GM23338 (cell line): ENCODE results near the gene MYLK. TPM values are rescaled to one million over a fixed set of nuclear protein-coding genes. Genes with fewer than 3 reads are reported as not detected.

Experiments
- ATAC-seq: fragments of 200-7000 bp; cut with Tn5 transposase; 3 replicates; pipeline ENCODE4 v1.9.1; 2020
- DNase-seq: peaks from one replicate; pipeline ENCODE4 v3.0.0-alpha.2; 2015; ENCODE audit warnings: low spot score
- H2AFZ ChIP-seq: fragments of 200-600 bp; sonication (generic); 2 replicates; pipeline ENCODE4 v1.8.0; 2016; ENCODE audit warnings: antibody characterized with exemption, mild to moderate bottlenecking, moderate library complexity
- H3F3A ChIP-seq: fragments of 200-600 bp; sonication (generic); replicated peaks from 2 replicates; pipeline ENCODE4 v1.8.0; 2017; ENCODE audit warnings: antibody characterized with exemption, mixed run types, low read depth
- H3K27ac ChIP-seq: fragments of 200-600 bp; sonication (generic); 2 replicates; pipeline ENCODE4 v1.6.1; 2016; ENCODE audit warnings: low read depth
- H3K27me3 ChIP-seq: fragments of 200-600 bp; sonication (generic); 2 replicates; pipeline ENCODE4 v1.8.0; 2016; ENCODE audit warnings: mild to moderate bottlenecking, mixed run types, moderate library complexity; ENCODE audit not compliant: insufficient read depth
- H3K36me3 ChIP-seq: fragments of 200-600 bp; sonication (generic); 2 replicates; pipeline ENCODE4 v1.8.0; 2016; ENCODE audit warnings: mild to moderate bottlenecking; ENCODE audit not compliant: insufficient read depth
- H3K4me1 ChIP-seq: fragments of 200-600 bp; sonication (generic); 2 replicates; pipeline ENCODE4 v1.8.0; 2016; ENCODE audit warnings: mild to moderate bottlenecking, moderate library complexity; ENCODE audit not compliant: insufficient read depth
- H3K4me2 ChIP-seq: fragments of 200-600 bp; sonication (generic); 2 replicates; pipeline ENCODE4 v1.7.1; 2017; ENCODE audit warnings: mixed run types
- H3K4me3 ChIP-seq: fragments of 200-600 bp; sonication (generic); 2 replicates; pipeline ENCODE4 v1.6.1; 2016; ENCODE audit warnings: mixed run types
- H3K79me2 ChIP-seq: fragments of 200-600 bp; sonication (generic); replicated peaks from 2 replicates; pipeline ENCODE4 v1.8.0; 2017; ENCODE audit warnings: mild to moderate bottlenecking; ENCODE audit not compliant: insufficient read depth
- H3K9me2 ChIP-seq: fragments of 200-600 bp; sonication (generic); 2 replicates; pipeline ENCODE4 v1.8.0; 2017; ENCODE audit not compliant: insufficient read depth
- H4K20me1 ChIP-seq: fragments of 200-600 bp; sonication (generic); replicated peaks from 2 replicates; pipeline ENCODE4 v1.8.0; 2017; ENCODE audit warnings: mild to moderate bottlenecking; ENCODE audit not compliant: insufficient read depth
- H3K27ac Mint-ChIP-seq: 2 replicates; pipeline ENCODE4 v1.8.0; 2020; ENCODE audit warnings: inconsistent platforms, mild to moderate bottlenecking, moderate library complexity, mixed read lengths
- H3K27me3 Mint-ChIP-seq: 3 replicates; pipeline ENCODE4 v1.8.0; 2022; ENCODE audit warnings: low read depth, mild to moderate bottlenecking, moderate library complexity, mixed read lengths, inconsistent platforms; ENCODE audit not compliant: insufficient read depth, poor library complexity
- H3K36me3 Mint-ChIP-seq: 3 replicates; pipeline ENCODE4 v1.8.0; 2021; ENCODE audit warnings: low read depth, mild to moderate bottlenecking, inconsistent platforms, moderate library complexity, mixed read lengths
- H3K4me1 Mint-ChIP-seq: 3 replicates; pipeline ENCODE4 v1.8.0; 2020; ENCODE audit warnings: mild to moderate bottlenecking, inconsistent platforms, mixed read lengths
- H3K4me3 Mint-ChIP-seq: 3 replicates; pipeline ENCODE4 v1.8.0; 2021; ENCODE audit warnings: moderate library complexity, mild to moderate bottlenecking, inconsistent platforms, mixed read lengths
- H3K9me3 Mint-ChIP-seq: 3 replicates; pipeline ENCODE4 v1.8.0; 2020; ENCODE audit warnings: moderate library complexity, mild to moderate bottlenecking, inconsistent platforms, mixed read lengths
- CREB1 ChIP-seq: fragments of 250-450 bp; sonication (Bioruptor Pico); IDR thresholded peaks from 2 replicates; pipeline ENCODE4 v1.5.0; 2020; ENCODE audit warnings: low read depth, mild to moderate bottlenecking, moderate library complexity
- ETS1 ChIP-seq: IDR thresholded peaks from 2 replicates; pipeline ENCODE4 v1.6.1; 2016; ENCODE audit warnings: antibody characterized with exemption
- POLR2AphosphoS5 ChIP-seq: IDR thresholded peaks from 2 replicates; pipeline ENCODE4 v1.6.1; 2016; ENCODE audit warnings: antibody characterized with exemption, low read depth
- STAT1 ChIP-seq: IDR thresholded peaks from one replicate; pipeline ENCODE4 v1.6.1; 2016; ENCODE audit warnings: antibody characterized with exemption; ENCODE audit not compliant: unreplicated experiment
- polyA plus RNA-seq: library from polyadenylated mRNA; unstranded; fragments of >200 nt; fragmentation: Nextera tagmentation; extraction: Ambion mirVana; gene quantifications from 2 replicates; pipeline ENCODE4 v1.2.1, GENCODE V29; 2016
- total RNA-seq: library from RNA; depleted of rRNA; stranded (reverse); fragments of >200 nt; shearing (Covaris generic); gene quantifications from 2 replicates; pipeline ENCODE4 v1.2.3, GENCODE V29; 2014
- TF ChIP-seq, protein P1 (sequence below): fragments of 250-450 bp; sonication (Bioruptor Pico); IDR thresholded peaks from 2 replicates; pipeline ENCODE4 v1.5.0; 2020; ENCODE audit warnings: mild to moderate bottlenecking, moderate library complexity

MYLK gene
- total and polyA plus RNA-seq, 2 experiments from 2014 or later: 11.5 to 17.9 TPM

DNA sequence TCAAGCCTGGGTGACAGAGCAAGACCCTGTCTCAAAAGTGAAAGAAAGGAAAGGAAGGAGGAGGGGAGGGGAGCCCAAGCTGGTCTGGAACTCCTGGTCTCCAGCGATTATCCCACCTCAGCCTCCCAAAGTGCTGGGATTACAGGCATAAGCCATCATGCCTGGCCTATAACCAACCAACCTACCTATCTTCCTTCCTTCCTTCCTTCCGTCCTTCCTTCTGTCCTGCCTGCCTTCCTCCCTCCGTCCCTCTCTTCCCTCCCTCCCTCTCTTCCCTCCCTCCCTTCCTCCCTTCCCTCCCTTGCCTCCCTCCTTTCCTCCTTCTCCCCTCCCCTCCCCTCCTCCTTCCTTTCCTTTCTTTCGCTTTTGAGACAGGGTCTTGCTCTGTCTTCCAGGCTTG is 242.6 kb downstream of the MYLK start:
- Histone ChIP-seq H3F3A (no peaks in the 10 kb centered on the region), H3K27me3 (no peaks in the 10 kb centered on the region), H3K36me3 (no peaks in the 10 kb centered on the region; the same call in 1 of the 2 replicates), H3K9me2 (no peaks in the 10 kb centered on the region), H3K27ac (no peak overlapping the region), H4K20me1 (no peaks in the 10 kb centered on the region), H3K4me2 (no peak overlapping the region), H3K4me3 (no peak overlapping the region), H2AFZ (no peak overlapping the region), H3K4me1 (peaks cover 9% of the 10 kb centered on the region), H3K79me2 (no peaks in the 10 kb centered on the region)
- DNase-seq (no peak), ATAC-seq (no peak)
- TF ChIP-seq STAT1: no peak
- TF ChIP-seq, protein P1, sequence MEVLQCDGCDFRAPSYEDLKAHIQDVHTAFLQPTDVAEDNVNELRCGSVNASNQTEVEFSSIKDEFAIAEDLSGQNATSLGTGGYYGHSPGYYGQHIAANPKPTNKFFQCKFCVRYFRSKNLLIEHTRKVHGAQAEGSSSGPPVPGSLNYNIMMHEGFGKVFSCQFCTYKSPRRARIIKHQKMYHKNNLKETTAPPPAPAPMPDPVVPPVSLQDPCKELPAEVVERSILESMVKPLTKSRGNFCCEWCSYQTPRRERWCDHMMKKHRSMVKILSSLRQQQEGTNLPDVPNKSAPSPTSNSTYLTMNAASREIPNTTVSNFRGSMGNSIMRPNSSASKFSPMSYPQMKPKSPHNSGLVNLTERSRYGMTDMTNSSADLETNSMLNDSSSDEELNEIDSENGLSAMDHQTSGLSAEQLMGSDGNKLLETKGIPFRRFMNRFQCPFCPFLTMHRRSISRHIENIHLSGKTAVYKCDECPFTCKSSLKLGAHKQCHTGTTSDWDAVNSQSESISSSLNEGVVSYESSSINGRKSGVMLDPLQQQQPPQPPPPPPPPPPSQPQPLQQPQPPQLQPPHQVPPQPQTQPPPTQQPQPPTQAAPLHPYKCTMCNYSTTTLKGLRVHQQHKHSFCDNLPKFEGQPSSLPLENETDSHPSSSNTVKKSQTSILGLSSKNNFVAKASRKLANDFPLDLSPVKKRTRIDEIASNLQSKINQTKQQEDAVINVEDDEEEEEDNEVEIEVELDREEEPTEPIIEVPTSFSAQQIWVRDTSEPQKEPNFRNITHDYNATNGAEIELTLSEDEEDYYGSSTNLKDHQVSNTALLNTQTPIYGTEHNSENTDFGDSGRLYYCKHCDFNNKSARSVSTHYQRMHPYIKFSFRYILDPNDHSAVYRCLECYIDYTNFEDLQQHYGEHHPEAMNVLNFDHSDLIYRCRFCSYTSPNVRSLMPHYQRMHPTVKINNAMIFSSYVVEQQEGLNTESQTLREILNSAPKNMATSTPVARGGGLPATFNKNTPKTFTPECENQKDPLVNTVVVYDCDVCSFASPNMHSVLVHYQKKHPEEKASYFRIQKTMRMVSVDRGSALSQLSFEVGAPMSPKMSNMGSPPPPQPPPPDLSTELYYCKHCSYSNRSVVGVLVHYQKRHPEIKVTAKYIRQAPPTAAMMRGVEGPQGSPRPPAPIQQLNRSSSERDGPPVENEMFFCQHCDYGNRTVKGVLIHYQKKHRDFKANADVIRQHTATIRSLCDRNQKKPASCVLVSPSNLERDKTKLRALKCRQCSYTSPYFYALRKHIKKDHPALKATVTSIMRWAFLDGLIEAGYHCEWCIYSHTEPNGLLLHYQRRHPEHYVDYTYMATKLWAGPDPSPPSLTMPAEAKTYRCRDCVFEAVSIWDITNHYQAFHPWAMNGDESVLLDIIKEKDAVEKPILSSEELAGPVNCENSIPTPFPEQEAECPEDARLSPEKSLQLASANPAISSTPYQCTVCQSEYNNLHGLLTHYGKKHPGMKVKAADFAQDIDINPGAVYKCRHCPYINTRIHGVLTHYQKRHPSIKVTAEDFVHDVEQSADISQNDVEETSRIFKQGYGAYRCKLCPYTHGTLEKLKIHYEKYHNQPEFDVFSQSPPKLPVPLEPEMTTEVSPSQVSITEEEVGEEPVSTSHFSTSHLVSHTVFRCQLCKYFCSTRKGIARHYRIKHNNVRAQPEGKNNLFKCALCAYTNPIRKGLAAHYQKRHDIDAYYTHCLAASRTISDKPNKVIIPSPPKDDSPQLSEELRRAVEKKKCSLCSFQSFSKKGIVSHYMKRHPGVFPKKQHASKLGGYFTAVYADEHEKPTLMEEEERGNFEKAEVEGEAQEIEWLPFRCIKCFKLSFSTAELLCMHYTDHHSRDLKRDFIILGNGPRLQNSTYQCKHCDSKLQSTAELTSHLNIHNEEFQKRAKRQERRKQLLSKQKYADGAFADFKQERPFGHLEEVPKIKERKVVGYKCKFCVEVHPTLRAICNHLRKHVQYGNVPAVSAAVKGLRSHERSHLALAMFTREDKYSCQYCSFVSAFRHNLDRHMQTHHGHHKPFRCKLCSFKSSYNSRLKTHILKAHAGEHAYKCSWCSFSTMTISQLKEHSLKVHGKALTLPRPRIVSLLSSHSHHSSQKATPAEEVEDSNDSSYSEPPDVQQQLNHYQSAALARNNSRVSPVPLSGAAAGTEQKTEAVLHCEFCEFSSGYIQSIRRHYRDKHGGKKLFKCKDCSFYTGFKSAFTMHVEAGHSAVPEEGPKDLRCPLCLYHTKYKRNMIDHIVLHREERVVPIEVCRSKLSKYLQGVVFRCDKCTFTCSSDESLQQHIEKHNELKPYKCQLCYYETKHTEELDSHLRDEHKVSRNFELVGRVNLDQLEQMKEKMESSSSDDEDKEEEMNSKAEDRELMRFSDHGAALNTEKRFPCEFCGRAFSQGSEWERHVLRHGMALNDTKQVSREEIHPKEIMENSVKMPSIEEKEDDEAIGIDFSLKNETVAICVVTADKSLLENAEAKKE (CRISPR knock-in tag): no peak
- TF ChIP-seq CREB1 (CRISPR knock-in tag): no peak
- TF ChIP-seq POLR2AphosphoS5: no peak
- no peak for TF ChIP-seq ETS1
- H3K27ac Mint-ChIP-seq: no peak overlapping the region
- peaks cover 9% of the 10 kb centered on the region for H3K27me3 Mint-ChIP-seq
- peaks cover 29% of the 10 kb centered on the region for H3K4me1 Mint-ChIP-seq
- H3K4me3 Mint-ChIP-seq: no peak overlapping the region
- H3K9me3 Mint-ChIP-seq: no peaks in the 10 kb centered on the region
- H3K36me3 Mint-ChIP-seq: no peaks in the 10 kb centered on the region; the same call in 2 of the 3 replicates
